WTC11 (cell line): ENCODE results near the gene RBM4. TPM values are rescaled to one million over a fixed set of nuclear protein-coding genes. Genes with fewer than 3 reads are reported as not detected.

Experiments
- ATAC-seq: fragments of 200-7000 bp; cut with Tn5 transposase; 2 replicates; pipeline ENCODE4 v1.10.0; 2021; ENCODE audit warnings: mild to moderate bottlenecking, moderate library complexity
- CTCF ChIA-PET: fragments of 300-600 bp; sonication (Branson Sonifier 250); formaldehyde crosslinking; loops from one replicate; lab custom pipeline; 2021; ENCODE audit warnings: antibody characterized with exemption; lab: Charles Lee
- POLR2A ChIA-PET: fragments of 350-600 bp; sonication (Branson Sonifier 250); formaldehyde crosslinking; loops from one replicate; lab custom pipeline; 2021; ENCODE audit warnings: antibody characterized with exemption; lab: Charles Lee
- DNase-seq: peaks from one replicate; pipeline ENCODE4 v3.0.0; 2021; ENCODE audit warnings: low spot score
- H3K27ac Mint-ChIP-seq: 2 replicates; pipeline ENCODE4 v1.8.0; 2021; ENCODE audit warnings: mixed read lengths
- H3K27me3 Mint-ChIP-seq: 2 replicates; pipeline ENCODE4 v1.8.0; 2021; ENCODE audit warnings: low read depth, mild to moderate bottlenecking, moderate library complexity, mixed read lengths
- H3K36me3 Mint-ChIP-seq: 2 replicates; pipeline ENCODE4 v1.8.0; 2021; ENCODE audit warnings: mixed read lengths
- H3K4me1 Mint-ChIP-seq: 2 replicates; pipeline ENCODE4 v1.8.0; 2022; ENCODE audit warnings: mixed read lengths
- H3K4me3 Mint-ChIP-seq: 2 replicates; pipeline ENCODE4 v1.8.0; 2021; ENCODE audit warnings: mild to moderate bottlenecking, moderate library complexity, mixed read lengths
- H3K9me3 Mint-ChIP-seq: 2 replicates; pipeline ENCODE4 v1.8.0; 2021; ENCODE audit warnings: mixed read lengths
- CREM ChIP-seq: sonication (generic); formaldehyde crosslinking; IDR thresholded peaks from 2 replicates; pipeline ENCODE4 v1.8.1; 2022; ENCODE audit warnings: mild to moderate bottlenecking, missing genetic modification reagents, moderate library complexity
- ETV6 ChIP-seq: sonication (generic); formaldehyde crosslinking; IDR thresholded peaks from 2 replicates; pipeline ENCODE4 v1.8.1; 2022; ENCODE audit warnings: mild to moderate bottlenecking, missing genetic modification reagents
- FOXP1 ChIP-seq: sonication (generic); formaldehyde crosslinking; IDR thresholded peaks from 2 replicates; pipeline ENCODE4 v1.8.0; 2022; ENCODE audit warnings: missing genetic modification reagents, mild to moderate bottlenecking, moderate library complexity, borderline replicate concordance
- MXD4 ChIP-seq: fragments of 250-450 bp; sonication (Bioruptor Pico); IDR thresholded peaks from 2 replicates; pipeline ENCODE4 v1.8.0; 2021; ENCODE audit warnings: mild to moderate bottlenecking, moderate library complexity, borderline replicate concordance
- NFYB ChIP-seq: sonication (generic); formaldehyde crosslinking; conservative IDR thresholded peaks from 2 replicates; pipeline ENCODE4 v1.8.0; 2022; ENCODE audit warnings: low read depth, missing genetic modification reagents
- NR1H2 ChIP-seq: sonication (generic); formaldehyde crosslinking; IDR thresholded peaks from 2 replicates; pipeline ENCODE4 v1.9.0; 2021; ENCODE audit warnings: mild to moderate bottlenecking, moderate library complexity, missing genetic modification reagents
- NR2C2 ChIP-seq: sonication (generic); formaldehyde crosslinking; IDR thresholded peaks from 2 replicates; pipeline ENCODE4 v1.8.0; 2022; ENCODE audit warnings: mild to moderate bottlenecking, missing genetic modification reagents
- NR3C1 ChIP-seq: sonication (generic); formaldehyde crosslinking; conservative IDR thresholded peaks from 2 replicates; pipeline ENCODE4 v1.8.1; 2023; ENCODE audit warnings: low read depth, mild to moderate bottlenecking, missing genetic modification reagents
- RELA ChIP-seq: sonication (generic); formaldehyde crosslinking; IDR thresholded peaks from 2 replicates; pipeline ENCODE4 v1.8.1; 2022; ENCODE audit warnings: missing genetic modification reagents, mild to moderate bottlenecking, borderline replicate concordance
- RORB ChIP-seq: fragments of 250-450 bp; sonication (Bioruptor Pico); IDR thresholded peaks from 2 replicates; pipeline ENCODE4 v1.9.0; 2021; ENCODE audit warnings: mild to moderate bottlenecking
- TCF7 ChIP-seq: sonication (generic); formaldehyde crosslinking; IDR thresholded peaks from 2 replicates; pipeline ENCODE4 v1.8.0; 2022; ENCODE audit warnings: mild to moderate bottlenecking, low read depth, missing genetic modification reagents, moderate library complexity
- TEAD4 ChIP-seq: sonication (generic); formaldehyde crosslinking; IDR thresholded peaks from 2 replicates; pipeline ENCODE4 v1.8.0; 2022; ENCODE audit warnings: mild to moderate bottlenecking, missing genetic modification reagents
- TP53 ChIP-seq: sonication (generic); formaldehyde crosslinking; IDR thresholded peaks from 2 replicates; pipeline ENCODE4 v1.8.1; 2023; ENCODE audit warnings: mild to moderate bottlenecking, missing genetic modification reagents
- ZNF138 ChIP-seq: sonication (generic); formaldehyde crosslinking; conservative IDR thresholded peaks from 2 replicates; pipeline ENCODE4 v1.8.1; 2022; ENCODE audit warnings: mild to moderate bottlenecking, moderate library complexity, missing genetic modification reagents
- ZNF416 ChIP-seq: fragments of 250-450 bp; sonication (Bioruptor Pico); IDR thresholded peaks from 2 replicates; pipeline ENCODE4 v1.9.0; 2021; ENCODE audit warnings: mild to moderate bottlenecking, inconsistent platforms
- total RNA-seq: library from RNA; stranded (reverse); gene quantifications from 3 replicates; pipeline ENCODE4 v1.2.3, GENCODE V29; 2021
- TF ChIP-seq, protein P1 (sequence below): sonication (generic); formaldehyde crosslinking; IDR thresholded peaks from 2 replicates; pipeline ENCODE4 v1.8.0; 2023; ENCODE audit warnings: missing genetic modification reagents
- TF ChIP-seq, protein P2 (sequence below): sonication (generic); formaldehyde crosslinking; IDR thresholded peaks from 2 replicates; pipeline ENCODE4 v1.8.1; 2022; ENCODE audit warnings: missing genetic modification reagents, borderline replicate concordance
- TF ChIP-seq, protein P3 (sequence below): sonication (generic); formaldehyde crosslinking; IDR thresholded peaks from 2 replicates; pipeline ENCODE4 v1.8.1; 2022; ENCODE audit warnings: low read depth, mild to moderate bottlenecking, moderate library complexity, missing genetic modification reagents, borderline replicate concordance
- TF ChIP-seq, protein P4 (sequence below): sonication (generic); formaldehyde crosslinking; IDR thresholded peaks from 2 replicates; pipeline ENCODE4 v1.8.1; 2023; ENCODE audit warnings: mild to moderate bottlenecking, missing genetic modification reagents, moderate library complexity
- TF ChIP-seq, protein P5 (sequence below): sonication (generic); formaldehyde crosslinking; IDR thresholded peaks from 2 replicates; pipeline ENCODE4 v1.8.0; 2022; ENCODE audit warnings: mild to moderate bottlenecking, missing genetic modification reagents
- TF ChIP-seq, protein P6 (sequence below): fragments of 250-450 bp; sonication (Bioruptor Pico); IDR thresholded peaks from 2 replicates; pipeline ENCODE4 v1.9.0; 2021; ENCODE audit warnings: mild to moderate bottlenecking
- TF ChIP-seq, protein P7 (sequence below): sonication (generic); formaldehyde crosslinking; IDR thresholded peaks from 2 replicates; pipeline ENCODE4 v1.8.1; 2023; ENCODE audit warnings: mild to moderate bottlenecking, moderate library complexity, missing genetic modification reagents

Gene RBM4
- total RNA-seq, 1 experiment from 2014 or later = 144 TPM

DNA sequence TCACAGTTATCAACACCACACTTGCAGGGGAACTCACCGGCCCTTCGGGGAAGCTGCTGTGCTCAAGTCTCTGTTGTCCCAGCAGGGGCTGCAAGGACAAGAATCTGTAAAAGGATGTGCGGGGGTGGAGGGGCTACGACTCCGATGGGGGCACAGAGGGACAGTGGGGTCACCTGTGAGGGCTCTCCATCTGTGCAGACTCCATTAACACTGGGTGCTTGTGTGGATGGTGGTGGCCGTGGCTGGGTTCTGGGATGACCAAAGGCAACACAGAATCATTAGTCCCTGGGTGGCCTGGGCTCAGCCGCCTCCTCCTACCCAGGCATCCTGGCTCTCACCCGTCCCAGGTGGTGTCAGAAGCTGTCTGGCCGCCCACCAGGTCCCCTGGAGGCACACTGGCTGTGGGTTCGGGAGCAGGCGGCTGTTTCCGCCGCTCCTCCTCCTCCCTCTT lies 49.4 kb downstream of the RBM4 start:
- POLR2A ChIA-PET = interaction anchor here (0.8 to 1.0 kb wide), 2 partner anchors 10 to 208 kb away, joined by 3 read pairs; partner anchors contain the start of genes DPP3 and RBM4B
- TF ChIP-seq TP53 (CRISPR knock-in tag) = no peak
- TF ChIP-seq, protein P1, sequence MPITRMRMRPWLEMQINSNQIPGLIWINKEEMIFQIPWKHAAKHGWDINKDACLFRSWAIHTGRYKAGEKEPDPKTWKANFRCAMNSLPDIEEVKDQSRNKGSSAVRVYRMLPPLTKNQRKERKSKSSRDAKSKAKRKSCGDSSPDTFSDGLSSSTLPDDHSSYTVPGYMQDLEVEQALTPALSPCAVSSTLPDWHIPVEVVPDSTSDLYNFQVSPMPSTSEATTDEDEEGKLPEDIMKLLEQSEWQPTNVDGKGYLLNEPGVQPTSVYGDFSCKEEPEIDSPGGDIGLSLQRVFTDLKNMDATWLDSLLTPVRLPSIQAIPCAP (CRISPR knock-in tag) = no peak
- TF ChIP-seq TCF7 (CRISPR knock-in tag) = no peak
- TF ChIP-seq, protein P2, sequence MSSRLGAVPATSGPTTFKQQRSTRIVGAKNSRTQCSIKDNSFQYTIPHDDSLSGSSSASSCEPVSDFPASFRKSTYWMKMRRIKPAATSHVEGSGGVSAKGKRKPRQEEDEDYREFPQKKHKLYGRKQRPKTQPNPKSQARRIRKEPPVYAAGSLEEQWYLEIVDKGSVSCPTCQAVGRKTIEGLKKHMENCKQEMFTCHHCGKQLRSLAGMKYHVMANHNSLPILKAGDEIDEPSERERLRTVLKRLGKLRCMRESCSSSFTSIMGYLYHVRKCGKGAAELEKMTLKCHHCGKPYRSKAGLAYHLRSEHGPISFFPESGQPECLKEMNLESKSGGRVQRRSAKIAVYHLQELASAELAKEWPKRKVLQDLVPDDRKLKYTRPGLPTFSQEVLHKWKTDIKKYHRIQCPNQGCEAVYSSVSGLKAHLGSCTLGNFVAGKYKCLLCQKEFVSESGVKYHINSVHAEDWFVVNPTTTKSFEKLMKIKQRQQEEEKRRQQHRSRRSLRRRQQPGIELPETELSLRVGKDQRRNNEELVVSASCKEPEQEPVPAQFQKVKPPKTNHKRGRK (CRISPR knock-in tag) = no peak
- no peak for TF ChIP-seq NR2C2
- no peak for TF ChIP-seq FOXP1 (CRISPR knock-in tag)
- TF ChIP-seq, protein P3, sequence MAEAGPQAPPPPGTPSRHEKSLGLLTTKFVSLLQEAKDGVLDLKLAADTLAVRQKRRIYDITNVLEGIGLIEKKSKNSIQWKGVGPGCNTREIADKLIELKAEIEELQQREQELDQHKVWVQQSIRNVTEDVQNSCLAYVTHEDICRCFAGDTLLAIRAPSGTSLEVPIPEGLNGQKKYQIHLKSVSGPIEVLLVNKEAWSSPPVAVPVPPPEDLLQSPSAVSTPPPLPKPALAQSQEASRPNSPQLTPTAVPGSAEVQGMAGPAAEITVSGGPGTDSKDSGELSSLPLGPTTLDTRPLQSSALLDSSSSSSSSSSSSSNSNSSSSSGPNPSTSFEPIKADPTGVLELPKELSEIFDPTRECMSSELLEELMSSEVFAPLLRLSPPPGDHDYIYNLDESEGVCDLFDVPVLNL (CRISPR knock-in tag) = no peak
- TF ChIP-seq RELA (CRISPR knock-in tag) = no peak
- CTCF ChIA-PET = interaction anchor here (1.1 to 1.8 kb wide), 3 partner anchors 9 to 164 kb away, joined by 3 to 6 read pairs (median 5); no protein-coding TSS in a partner anchor
- Mint-ChIP-seq H3K4me3 (no peak overlapping the region), H3K36me3 (peaks cover 12% of the 10 kb centered on the region; the same call in 1 of the 2 replicates), H3K4me1 (peaks cover 5% of the 10 kb centered on the region), H3K9me3 (no peaks in the 10 kb centered on the region), H3K27me3 (no peaks in the 10 kb centered on the region), H3K27ac (no peak overlapping the region)
- DNase-seq (no peak), ATAC-seq (no peak)

DNA sequence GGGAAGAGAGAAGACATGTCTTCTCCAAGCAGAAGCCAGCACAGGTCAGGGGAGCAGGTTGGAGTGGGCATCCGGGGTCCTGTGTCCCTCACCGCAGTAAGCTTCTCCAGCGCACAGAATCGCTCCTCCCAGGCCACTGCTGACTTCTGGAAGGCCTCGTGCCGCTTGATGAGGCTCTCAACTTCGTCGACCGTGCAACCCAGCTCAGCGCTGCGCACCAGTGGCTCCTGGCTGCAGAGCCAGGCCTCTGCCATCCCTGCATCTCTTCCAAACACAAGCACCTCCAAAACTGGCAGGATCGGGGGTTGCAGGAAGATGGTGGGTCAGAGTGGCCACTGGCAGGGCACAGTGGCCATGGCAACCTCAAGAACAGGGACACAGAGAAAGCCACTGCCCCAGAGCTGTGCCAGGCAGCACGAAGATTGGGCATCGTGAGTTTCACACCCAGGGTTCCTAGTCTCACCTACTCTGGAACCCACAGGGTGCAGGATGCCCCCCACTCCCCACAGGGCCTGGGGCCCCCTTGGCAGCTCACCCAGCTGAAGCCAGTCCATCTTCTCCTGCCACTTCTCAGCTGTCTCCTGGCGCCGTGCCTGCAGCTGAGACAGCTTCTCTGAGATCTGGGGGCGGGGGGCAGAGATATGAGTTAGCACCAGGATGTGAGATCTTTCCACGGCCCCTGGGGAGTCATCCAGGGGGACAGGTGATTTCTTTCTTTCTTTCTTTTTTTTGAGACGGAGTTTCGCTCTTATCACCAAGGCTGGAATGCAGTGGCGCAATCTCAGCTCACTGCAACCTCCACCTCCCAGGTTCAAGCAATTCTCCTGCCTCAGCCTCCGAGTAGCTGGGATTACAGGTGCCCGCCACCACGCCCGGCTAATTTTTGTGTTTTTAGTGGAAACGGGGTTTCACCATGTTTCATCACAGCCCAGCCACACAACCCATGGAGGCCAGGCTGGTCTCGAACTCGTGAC lies 50.3 kb downstream of the RBM4 start:
- Mint-ChIP-seq H3K27ac (0 out of 2 replicates have a peak overlapping the region, but pooled peaks have one; percentile 28), H3K9me3 (no peaks in the 10 kb centered on the region), H3K4me1 (no peaks in the 10 kb centered on the region), H3K4me3 (no peak overlapping the region), H3K27me3 (no peaks in the 10 kb centered on the region), H3K36me3 (peaks cover 12% of the 10 kb centered on the region; the same call in 1 of the 2 replicates)
- ATAC-seq (no peak), DNase-seq (no peak)
- ChIA-PET POLR2A (interaction anchor here (0.6 to 1.0 kb wide), 3 partner anchors 11 to 209 kb away, joined by 3 read pairs; partner anchors contain the start of genes DPP3 and RBM4B), CTCF (interaction anchor here (1.1 to 1.8 kb wide), 3 partner anchors 10 to 163 kb away, joined by 3 to 6 read pairs (median 5); no protein-coding TSS in a partner anchor)
- TF ChIP-seq, protein P4, sequence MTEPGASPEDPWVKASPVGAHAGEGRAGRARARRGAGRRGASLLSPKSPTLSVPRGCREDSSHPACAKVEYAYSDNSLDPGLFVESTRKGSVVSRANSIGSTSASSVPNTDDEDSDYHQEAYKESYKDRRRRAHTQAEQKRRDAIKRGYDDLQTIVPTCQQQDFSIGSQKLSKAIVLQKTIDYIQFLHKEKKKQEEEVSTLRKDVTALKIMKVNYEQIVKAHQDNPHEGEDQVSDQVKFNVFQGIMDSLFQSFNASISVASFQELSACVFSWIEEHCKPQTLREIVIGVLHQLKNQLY (CRISPR knock-in tag) = no peak
- TF ChIP-seq, protein P5, sequence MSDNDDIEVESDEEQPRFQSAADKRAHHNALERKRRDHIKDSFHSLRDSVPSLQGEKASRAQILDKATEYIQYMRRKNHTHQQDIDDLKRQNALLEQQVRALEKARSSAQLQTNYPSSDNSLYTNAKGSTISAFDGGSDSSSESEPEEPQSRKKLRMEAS = no peak
- no peak for TF ChIP-seq FOXP1 (CRISPR knock-in tag)
- no peak for TF ChIP-seq MXD4 (CRISPR knock-in tag)
- TF ChIP-seq, protein P6, sequence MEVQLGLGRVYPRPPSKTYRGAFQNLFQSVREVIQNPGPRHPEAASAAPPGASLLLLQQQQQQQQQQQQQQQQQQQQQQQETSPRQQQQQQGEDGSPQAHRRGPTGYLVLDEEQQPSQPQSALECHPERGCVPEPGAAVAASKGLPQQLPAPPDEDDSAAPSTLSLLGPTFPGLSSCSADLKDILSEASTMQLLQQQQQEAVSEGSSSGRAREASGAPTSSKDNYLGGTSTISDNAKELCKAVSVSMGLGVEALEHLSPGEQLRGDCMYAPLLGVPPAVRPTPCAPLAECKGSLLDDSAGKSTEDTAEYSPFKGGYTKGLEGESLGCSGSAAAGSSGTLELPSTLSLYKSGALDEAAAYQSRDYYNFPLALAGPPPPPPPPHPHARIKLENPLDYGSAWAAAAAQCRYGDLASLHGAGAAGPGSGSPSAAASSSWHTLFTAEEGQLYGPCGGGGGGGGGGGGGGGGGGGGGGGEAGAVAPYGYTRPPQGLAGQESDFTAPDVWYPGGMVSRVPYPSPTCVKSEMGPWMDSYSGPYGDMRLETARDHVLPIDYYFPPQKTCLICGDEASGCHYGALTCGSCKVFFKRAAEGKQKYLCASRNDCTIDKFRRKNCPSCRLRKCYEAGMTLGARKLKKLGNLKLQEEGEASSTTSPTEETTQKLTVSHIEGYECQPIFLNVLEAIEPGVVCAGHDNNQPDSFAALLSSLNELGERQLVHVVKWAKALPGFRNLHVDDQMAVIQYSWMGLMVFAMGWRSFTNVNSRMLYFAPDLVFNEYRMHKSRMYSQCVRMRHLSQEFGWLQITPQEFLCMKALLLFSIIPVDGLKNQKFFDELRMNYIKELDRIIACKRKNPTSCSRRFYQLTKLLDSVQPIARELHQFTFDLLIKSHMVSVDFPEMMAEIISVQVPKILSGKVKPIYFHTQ (CRISPR knock-in tag) = no peak
- TF ChIP-seq ETV6 = no peak
- no peak for TF ChIP-seq ZNF416 (CRISPR knock-in tag)
- TF ChIP-seq, protein P7, sequence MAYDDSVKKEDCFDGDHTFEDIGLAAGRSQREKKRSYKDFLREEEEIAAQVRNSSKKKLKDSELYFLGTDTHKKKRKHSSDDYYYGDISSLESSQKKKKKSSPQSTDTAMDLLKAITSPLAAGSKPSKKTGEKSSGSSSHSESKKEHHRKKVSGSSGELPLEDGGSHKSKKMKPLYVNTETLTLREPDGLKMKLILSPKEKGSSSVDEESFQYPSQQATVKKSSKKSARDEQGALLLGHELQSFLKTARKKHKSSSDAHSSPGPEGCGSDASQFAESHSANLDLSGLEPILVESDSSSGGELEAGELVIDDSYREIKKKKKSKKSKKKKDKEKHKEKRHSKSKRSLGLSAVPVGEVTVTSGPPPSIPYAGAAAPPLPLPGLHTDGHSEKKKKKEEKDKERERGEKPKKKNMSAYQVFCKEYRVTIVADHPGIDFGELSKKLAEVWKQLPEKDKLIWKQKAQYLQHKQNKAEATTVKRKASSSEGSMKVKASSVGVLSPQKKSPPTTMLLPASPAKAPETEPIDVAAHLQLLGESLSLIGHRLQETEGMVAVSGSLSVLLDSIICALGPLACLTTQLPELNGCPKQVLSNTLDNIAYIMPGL (CRISPR knock-in tag) = no peak
- TF ChIP-seq NR1H2 = no peak
- no peak for TF ChIP-seq NR3C1
- no peak for TF ChIP-seq ZNF138
- TF ChIP-seq NFYB (CRISPR knock-in tag) = no peak
- no peak for TF ChIP-seq RELA (CRISPR knock-in tag)
- TF ChIP-seq CREM (CRISPR knock-in tag) = no peak
- TF ChIP-seq TEAD4 (CRISPR knock-in tag) = no peak
- TF ChIP-seq TP53 (CRISPR knock-in tag) = no peak
- no peak for TF ChIP-seq RORB (CRISPR knock-in tag)
